ENCODE data around the gene CCT7. TPM values are rescaled to one million over a fixed set of nuclear protein-coding genes. Genes with fewer than 3 reads are reported as not detected.

CCT7 gene
- polyA plus RNA-seq, 1 donor = 169 TPM

GRCh38 chr2:73294239-73294638, 60.1 kb downstream of the CCT7 start:
- no peak overlapping the region for H3K27ac ChIP-seq (ENCODE audit: low read length)
- no CpG with 5 or more reads among the region's 2 CpGs for WGBS (ENCODE audit: insufficient coverage, low lambda C conversion rate)
- peaks cover 83% of the 10 kb centered on the region for H3K27me3 ChIP-seq (ENCODE audit: control insufficient read depth, insufficient read depth, low read length)
- peaks cover 17% of the 10 kb centered on the region for H3K9me3 ChIP-seq (ENCODE audit: control insufficient read depth, low read depth, low read length)
- peaks cover 7% of the 10 kb centered on the region for H3K4me1 ChIP-seq (ENCODE audit: control insufficient read depth, insufficient read depth, low read length)
- no peak overlapping the region for H3K4me3 ChIP-seq (ENCODE audit: low read length)
- DNase-seq = no peak
- H3K36me3 ChIP-seq (ENCODE audit: control insufficient read depth, insufficient read depth, low read length) = no peaks in the 10 kb centered on the region

GRCh38 chr2:73295751-73296400, 61.8 kb downstream of the CCT7 start:
- peaks cover 80% of the 10 kb centered on the region for H3K27me3 ChIP-seq (ENCODE audit: control insufficient read depth, insufficient read depth, low read length)
- no CpG with 5 or more reads among the region's 5 CpGs for WGBS (ENCODE audit: insufficient coverage, low lambda C conversion rate)
- peaks cover 7% of the 10 kb centered on the region for H3K4me1 ChIP-seq (ENCODE audit: control insufficient read depth, insufficient read depth, low read length)
- H3K4me3 ChIP-seq (ENCODE audit: low read length) = no peak overlapping the region
- DNase-seq = no peak
- H3K27ac ChIP-seq (ENCODE audit: low read length) = no peak overlapping the region
- no peaks in the 10 kb centered on the region for H3K36me3 ChIP-seq (ENCODE audit: control insufficient read depth, insufficient read depth, low read length)
- H3K9me3 ChIP-seq (ENCODE audit: control insufficient read depth, low read depth, low read length) = peaks cover 17% of the 10 kb centered on the region

GRCh38 chr2:73297151-73297559, 63.0 kb downstream of the CCT7 start:
- WGBS (ENCODE audit: insufficient coverage, low lambda C conversion rate) = no CpG with 5 or more reads among the region's 2 CpGs
- peaks cover 9% of the 10 kb centered on the region for H3K9me3 ChIP-seq (ENCODE audit: control insufficient read depth, low read depth, low read length)
- no peaks in the 10 kb centered on the region for H3K36me3 ChIP-seq (ENCODE audit: control insufficient read depth, insufficient read depth, low read length)
- no peak for DNase-seq
- H3K27ac ChIP-seq (ENCODE audit: low read length) = no peak overlapping the region
- H3K27me3 ChIP-seq (ENCODE audit: control insufficient read depth, insufficient read depth, low read length) = peaks cover 69% of the 10 kb centered on the region
- peaks cover 3% of the 10 kb centered on the region for H3K4me1 ChIP-seq (ENCODE audit: control insufficient read depth, insufficient read depth, low read length)
- no peak overlapping the region for H3K4me3 ChIP-seq (ENCODE audit: low read length)

- Histone ChIP-seq H3K36me3 (ENCODE audit: control insufficient read depth, insufficient read depth, low read length) (no peaks in the 10 kb centered on the region), H3K27me3 (ENCODE audit: control insufficient read depth, insufficient read depth, low read length) (peaks cover 68% of the 10 kb centered on the region), H3K4me3 (ENCODE audit: low read length) (no peak overlapping the region), H3K4me1 (ENCODE audit: control insufficient read depth, insufficient read depth, low read length) (peaks cover 3% of the 10 kb centered on the region), H3K9me3 (ENCODE audit: control insufficient read depth, low read depth, low read length) (peaks cover 5% of the 10 kb centered on the region), H3K27ac (ENCODE audit: low read length) (no peak overlapping the region)
- no peak for DNase-seq
- no CpG with 5 or more reads among the region's 4 CpGs for WGBS (ENCODE audit: insufficient coverage, low lambda C conversion rate)
Measured at GRCh38 chr2:73297586-73297985, 63.5 kb downstream of the CCT7 start.

- Histone ChIP-seq H3K4me3 (ENCODE audit: low read length) (no peak overlapping the region), H3K36me3 (ENCODE audit: control insufficient read depth, insufficient read depth, low read length) (no peaks in the 10 kb centered on the region), H3K27me3 (ENCODE audit: control insufficient read depth, insufficient read depth, low read length) (peaks cover 44% of the 10 kb centered on the region), H3K9me3 (ENCODE audit: control insufficient read depth, low read depth, low read length) (no peaks in the 10 kb centered on the region), H3K4me1 (ENCODE audit: control insufficient read depth, insufficient read depth, low read length) (no peaks in the 10 kb centered on the region), H3K27ac (ENCODE audit: low read length) (no peak overlapping the region)
- WGBS (ENCODE audit: insufficient coverage, low lambda C conversion rate) = no CpG with 5 or more reads among the region's 3 CpGs
- no peak for DNase-seq
Measured at GRCh38 chr2:73300926-73301325, 66.8 kb downstream of the CCT7 start.

GRCh38 chr2:73301636-73302035, 67.5 kb downstream of the CCT7 start:
- Histone ChIP-seq H3K9me3 (ENCODE audit: control insufficient read depth, low read depth, low read length) (no peaks in the 10 kb centered on the region), H3K36me3 (ENCODE audit: control insufficient read depth, insufficient read depth, low read length) (no peaks in the 10 kb centered on the region), H3K4me1 (ENCODE audit: control insufficient read depth, insufficient read depth, low read length) (no peaks in the 10 kb centered on the region), H3K4me3 (ENCODE audit: low read length) (no peak overlapping the region), H3K27me3 (ENCODE audit: control insufficient read depth, insufficient read depth, low read length) (peaks cover 42% of the 10 kb centered on the region), H3K27ac (ENCODE audit: low read length) (no peak overlapping the region)
- 67% methylated on average over 1 of the region's 4 CpGs for WGBS (ENCODE audit: insufficient coverage, low lambda C conversion rate)
- no peak for DNase-seq

Other genes with a start within 250 kb of the CCT7 start
- 20.0 TPM for gene SFXN5, start 162.6 kb upstream of the CCT7 start, polyA plus RNA-seq
- 21.4 TPM for gene RAB11FIP5, start 121.4 kb upstream of the CCT7 start, polyA plus RNA-seq
- gene NOTO, start 31.7 kb upstream of the CCT7 start, polyA plus RNA-seq = 0.01 TPM
- gene SMYD5, start 20.1 kb upstream of the CCT7 start, polyA plus RNA-seq = 24.5 TPM
- 13.5 TPM for gene PRADC1, start 1.1 kb upstream of the CCT7 start, polyA plus RNA-seq
- gene FBXO41, start 50.2 kb downstream of the CCT7 start, polyA plus RNA-seq = 2.4 TPM
- gene EGR4, start 59.2 kb downstream of the CCT7 start, polyA plus RNA-seq = 0.04 TPM
- 22.5 TPM for gene ALMS1, start 151.5 kb downstream of the CCT7 start, polyA plus RNA-seq